HCT116 (cell line): ENCODE data around the gene ZSCAN5A. TPM values are rescaled to one million over a fixed set of nuclear protein-coding genes. Genes with fewer than 3 reads are reported as not detected.
"Not testable (repeated sequence)": the region's sequence is repeated elsewhere in the genome, so short reads cannot be mapped to it uniquely, and the experiment has no call there.

Experiments
- ATAC-seq: fragments of 200-7000 bp; cut with Tn5 transposase; 2 replicates; pipeline ENCODE4 v1.9.1; 2020; ENCODE audit warnings: mild to moderate bottlenecking, moderate library complexity
- BruUV-seq: library from RNA; stranded (reverse); fragments of 400-500 nt; replicated peaks from 2 replicates; lab custom pipeline; 2021; lab: Mats Ljungman, UMichigan
- CTCF ChIA-PET: fragments of 300-600 bp; sonication (Branson Sonifier 250); formaldehyde crosslinking; loops from one replicate; lab custom pipeline; 2021; ENCODE audit warnings: antibody characterized with exemption; lab: Charles Lee
- POLR2A ChIA-PET: fragments of 300-600, 350-600 bp; sonication (Branson Sonifier 250); formaldehyde crosslinking; loops from one replicate; lab custom pipeline; 2021; ENCODE audit warnings: antibody characterized with exemption; lab: Charles Lee
- RAD21 ChIA-PET, 2 experiments: fragments of 300-600 bp; sonication (Branson Sonifier 250); formaldehyde crosslinking; loops; one replicate each; lab custom pipeline; 2023; ENCODE audit warnings: low total read pairs in 2 of 2; ENCODE audit not compliant: uncharacterized antibody in 2 of 2, unreplicated experiment in 2 of 2, low non-redundant PET in 1 of 2; lab: Charles Lee
- DNase-seq: peaks from one replicate; pipeline ENCODE4 v3.0.0-alpha.2; 2010; ENCODE audit warnings: low read depth, low spot score
- H2AFZ ChIP-seq: fragments of 200-600 bp; shearing (Covaris generic), sonication (generic); 2 replicates; pipeline ENCODE4 v1.6.1; 2017; ENCODE audit warnings: low read depth, mixed run types, mixed read lengths, antibody characterized with exemption, low read length; ENCODE audit not compliant: poor library complexity, severe bottlenecking
- H3K27ac ChIP-seq: 2 replicates; pipeline ENCODE4 v1.5.1; 2012; ENCODE audit warnings: low read depth, low read length
- H3K27me3 ChIP-seq: fragments of 200-600 bp; sonication (generic); 2 replicates; pipeline ENCODE4 v1.6.1; 2016; ENCODE audit warnings: mixed run types, low read length, mixed read lengths; ENCODE audit not compliant: insufficient read depth
- H3K36me3 ChIP-seq, 2 experiments: fragments of 200-500 bp in 1 of 2; fragments of 200-600 bp in 1 of 2; sonication (Bioruptor generic) in 1 of 2; sonication (generic) in 1 of 2; 2 replicates each; pipeline versions ENCODE4 v1.5.1 to v1.6.1; 2014 to 2016; ENCODE audit warnings: low read length in 2 of 2, inconsistent platforms in 1 of 2, mixed read lengths in 1 of 2, mixed run types in 1 of 2; ENCODE audit not compliant: insufficient read depth in 2 of 2, control insufficient read depth in 1 of 2
- H3K4me1 ChIP-seq, 2 experiments: fragments of 200-600 bp in 1 of 2; sonication (generic) in 1 of 2; 2 replicates each; pipeline versions ENCODE4 v1.5.1 to v1.6.1; 2012 to 2017; ENCODE audit warnings: low read length in 2 of 2, inconsistent platforms in 1 of 2, mild to moderate bottlenecking in 1 of 2, mixed read lengths in 1 of 2, mixed run types in 1 of 2, moderate library complexity in 1 of 2; ENCODE audit not compliant: insufficient read depth in 2 of 2, control insufficient read depth in 1 of 2
- H3K4me2 ChIP-seq: fragments of 200-600 bp; sonication (generic); 2 replicates; pipeline ENCODE4 v1.6.1; 2017; ENCODE audit warnings: mixed run types, low read length, mixed read lengths
- H3K4me3 ChIP-seq, 2 experiments: fragments of 200-600 bp in 1 of 2; sonication (generic) in 1 of 2; replicated peaks in 1 of 2; 2 replicates each; pipeline ENCODE4 v1.5.1; 2011 to 2016; ENCODE audit warnings: low read length in 2 of 2, control low read depth in 1 of 2, low read depth in 1 of 2, mild to moderate bottlenecking in 1 of 2, mixed read lengths in 1 of 2, mixed run types in 1 of 2
- H3K79me2 ChIP-seq: fragments of 200-600 bp; sonication (generic); 2 replicates; pipeline ENCODE4 v1.6.1; 2017; ENCODE audit warnings: mild to moderate bottlenecking, mixed run types, low read length, moderate library complexity, mixed read lengths; ENCODE audit not compliant: insufficient read depth
- H3K9ac ChIP-seq: fragments of 200-600 bp; sonication (generic); 2 replicates; pipeline ENCODE4 v1.6.1; 2016; ENCODE audit warnings: low read length, mixed read lengths
- H3K9me2 ChIP-seq: fragments of 200-600 bp; sonication (generic), shearing (Covaris generic); 2 replicates; pipeline ENCODE4 v1.6.1; 2017; ENCODE audit warnings: mixed run types, mild to moderate bottlenecking, moderate library complexity; ENCODE audit not compliant: insufficient read depth
- H3K9me3 ChIP-seq, 2 experiments: fragments of 200-500 bp in 1 of 2; fragments of 200-600 bp in 1 of 2; sonication (Bioruptor generic) in 1 of 2; sonication (generic) in 1 of 2; 2 replicates each; pipeline ENCODE4 v1.6.1; 2014 to 2017; ENCODE audit warnings: low read length in 2 of 2, mixed read lengths in 2 of 2, inconsistent platforms in 1 of 2, low read depth in 1 of 2, mild to moderate bottlenecking in 1 of 2, mixed run types in 1 of 2, moderate library complexity in 1 of 2; ENCODE audit not compliant: control insufficient read depth in 1 of 2, insufficient read depth in 1 of 2
- H4K20me1 ChIP-seq: fragments of 200-600 bp; sonication (generic), shearing (Covaris generic); 2 replicates; pipeline ENCODE4 v1.6.1; 2017; ENCODE audit warnings: mixed run types, mild to moderate bottlenecking, moderate library complexity; ENCODE audit not compliant: insufficient read depth
- CBX3 ChIP-seq: IDR thresholded peaks from 2 replicates; pipeline ENCODE4 v1.6.1; 2012; ENCODE audit warnings: low read depth
- POLR2AphosphoS5 ChIP-seq: IDR thresholded peaks from 2 replicates; pipeline ENCODE4 v1.6.1; 2011; ENCODE audit warnings: mild to moderate bottlenecking, low read depth, low read length, moderate library complexity
- YY1 ChIP-seq: IDR thresholded peaks from 2 replicates; pipeline ENCODE4 v1.6.1; 2011; ENCODE audit warnings: low read length, low read depth, moderate library complexity, mild to moderate bottlenecking; ENCODE audit not compliant: insufficient replicate concordance; ENCODE audit errors: extremely low read depth
- intact Hi-C: fragments of 100-400 bp; cut with micrococcal nuclease; formaldehyde crosslinking; loops from 2 replicates; pipeline ENCODE4 v1.10.0; 2022
- total RNA-seq: library from RNA; stranded (reverse); gene quantifications from one replicate; pipeline ENCODE4 v1.2.1, GENCODE V29; 2021; ENCODE audit not compliant: unreplicated experiment
- TF ChIP-seq, protein P1 (sequence below): IDR thresholded peaks from 2 replicates; pipeline ENCODE4 v1.6.1; 2012; ENCODE audit warnings: low read depth
- TF ChIP-seq, protein P2 (sequence below): IDR thresholded peaks from 2 replicates; pipeline ENCODE4 v1.6.1; 2011; ENCODE audit warnings: mild to moderate bottlenecking, low read length, moderate library complexity; ENCODE audit not compliant: insufficient replicate concordance; ENCODE audit errors: extremely low read depth

Gene ZSCAN5A
- total RNA-seq, 1 experiment from 2014 or later = 9.2 TPM

DNA sequence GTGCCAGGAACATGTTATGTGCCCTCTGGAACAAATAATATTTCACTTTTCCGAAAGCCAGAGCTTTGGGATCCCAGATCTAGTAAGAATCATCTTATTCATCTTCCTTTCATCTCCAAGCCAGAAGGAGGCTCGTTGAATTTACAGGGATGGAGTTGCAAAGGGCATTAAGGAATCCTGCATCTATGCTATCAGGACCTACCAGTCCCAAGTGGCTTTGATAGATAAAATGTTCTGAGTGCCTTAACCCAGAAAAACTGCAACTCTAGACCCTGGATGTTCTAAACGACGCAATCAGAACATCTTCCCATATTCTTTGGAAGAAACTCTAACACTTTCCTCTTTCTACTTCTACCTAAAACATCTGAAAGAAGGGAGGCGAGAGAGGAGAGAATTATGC is 51.3 kb downstream of the ZSCAN5A start (continued):
- TF ChIP-seq, protein P1, sequence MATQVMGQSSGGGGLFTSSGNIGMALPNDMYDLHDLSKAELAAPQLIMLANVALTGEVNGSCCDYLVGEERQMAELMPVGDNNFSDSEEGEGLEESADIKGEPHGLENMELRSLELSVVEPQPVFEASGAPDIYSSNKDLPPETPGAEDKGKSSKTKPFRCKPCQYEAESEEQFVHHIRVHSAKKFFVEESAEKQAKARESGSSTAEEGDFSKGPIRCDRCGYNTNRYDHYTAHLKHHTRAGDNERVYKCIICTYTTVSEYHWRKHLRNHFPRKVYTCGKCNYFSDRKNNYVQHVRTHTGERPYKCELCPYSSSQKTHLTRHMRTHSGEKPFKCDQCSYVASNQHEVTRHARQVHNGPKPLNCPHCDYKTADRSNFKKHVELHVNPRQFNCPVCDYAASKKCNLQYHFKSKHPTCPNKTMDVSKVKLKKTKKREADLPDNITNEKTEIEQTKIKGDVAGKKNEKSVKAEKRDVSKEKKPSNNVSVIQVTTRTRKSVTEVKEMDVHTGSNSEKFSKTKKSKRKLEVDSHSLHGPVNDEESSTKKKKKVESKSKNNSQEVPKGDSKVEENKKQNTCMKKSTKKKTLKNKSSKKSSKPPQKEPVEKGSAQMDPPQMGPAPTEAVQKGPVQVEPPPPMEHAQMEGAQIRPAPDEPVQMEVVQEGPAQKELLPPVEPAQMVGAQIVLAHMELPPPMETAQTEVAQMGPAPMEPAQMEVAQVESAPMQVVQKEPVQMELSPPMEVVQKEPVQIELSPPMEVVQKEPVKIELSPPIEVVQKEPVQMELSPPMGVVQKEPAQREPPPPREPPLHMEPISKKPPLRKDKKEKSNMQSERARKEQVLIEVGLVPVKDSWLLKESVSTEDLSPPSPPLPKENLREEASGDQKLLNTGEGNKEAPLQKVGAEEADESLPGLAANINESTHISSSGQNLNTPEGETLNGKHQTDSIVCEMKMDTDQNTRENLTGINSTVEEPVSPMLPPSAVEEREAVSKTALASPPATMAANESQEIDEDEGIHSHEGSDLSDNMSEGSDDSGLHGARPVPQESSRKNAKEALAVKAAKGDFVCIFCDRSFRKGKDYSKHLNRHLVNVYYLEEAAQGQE = no peak
- no peak for TF ChIP-seq CBX3
- TF ChIP-seq, protein P2, sequence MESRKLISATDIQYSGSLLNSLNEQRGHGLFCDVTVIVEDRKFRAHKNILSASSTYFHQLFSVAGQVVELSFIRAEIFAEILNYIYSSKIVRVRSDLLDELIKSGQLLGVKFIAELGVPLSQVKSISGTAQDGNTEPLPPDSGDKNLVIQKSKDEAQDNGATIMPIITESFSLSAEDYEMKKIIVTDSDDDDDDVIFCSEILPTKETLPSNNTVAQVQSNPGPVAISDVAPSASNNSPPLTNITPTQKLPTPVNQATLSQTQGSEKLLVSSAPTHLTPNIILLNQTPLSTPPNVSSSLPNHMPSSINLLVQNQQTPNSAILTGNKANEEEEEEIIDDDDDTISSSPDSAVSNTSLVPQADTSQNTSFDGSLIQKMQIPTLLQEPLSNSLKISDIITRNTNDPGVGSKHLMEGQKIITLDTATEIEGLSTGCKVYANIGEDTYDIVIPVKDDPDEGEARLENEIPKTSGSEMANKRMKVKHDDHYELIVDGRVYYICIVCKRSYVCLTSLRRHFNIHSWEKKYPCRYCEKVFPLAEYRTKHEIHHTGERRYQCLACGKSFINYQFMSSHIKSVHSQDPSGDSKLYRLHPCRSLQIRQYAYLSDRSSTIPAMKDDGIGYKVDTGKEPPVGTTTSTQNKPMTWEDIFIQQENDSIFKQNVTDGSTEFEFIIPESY = no peak
- TF ChIP-seq YY1 = no peak
- TF ChIP-seq POLR2AphosphoS5 = no peak

DNA sequence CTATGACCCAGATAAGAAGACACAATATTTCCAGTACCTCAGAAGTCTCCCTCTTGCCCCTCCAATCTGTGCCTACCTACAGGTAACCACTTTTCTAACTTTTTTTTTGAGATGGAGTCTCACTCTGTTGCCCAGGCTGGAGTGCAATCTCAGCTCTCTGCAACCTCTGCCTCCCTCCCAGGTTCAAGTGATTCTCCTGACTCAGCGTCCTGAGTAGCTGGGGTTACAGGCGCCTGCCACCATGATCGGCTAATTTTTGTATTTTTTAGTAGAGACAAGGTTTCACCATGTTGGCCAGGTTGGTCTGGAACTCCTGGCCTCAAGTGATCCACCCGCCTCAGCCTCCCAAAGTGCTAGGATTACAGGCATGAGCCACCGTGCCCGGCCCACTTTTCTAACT is 52.7 kb downstream of the ZSCAN5A start:
- POLR2A ChIA-PET, H3K27me3 ChIP-seq, H3K9me2 ChIP-seq, H3K9ac ChIP-seq, H3K4me1 ChIP-seq, H3K27ac ChIP-seq, RAD21 ChIA-PET, ATAC-seq, H4K20me1 ChIP-seq, H2AFZ ChIP-seq, intact Hi-C loops, BruUV-seq, DNase-seq, H3K36me3 ChIP-seq, H3K9me3 ChIP-seq, H3K79me2 ChIP-seq, H3K4me3 ChIP-seq, H3K4me2 ChIP-seq: not testable (repeated sequence)
- CTCF ChIA-PET = interaction anchor here (1.4 kb wide), 1 partner anchor 9 kb away, joined by 8 read pairs; no protein-coding TSS in a partner anchor
